Small intestine (tissue), 7 donors: Measurements from ENCODE around the gene AFAP1. TPM values are rescaled to one million over a fixed set of nuclear protein-coding genes. Genes with fewer than 3 reads are reported as not detected.
A peak's percentile ranks its signal among the peaks of the same experiment; 100 is the strongest.

Source experiments
- DNase-seq, 2 donors: peaks; one replicate each; pipeline versions ENCODE4 v3.0.0 to v3.0.0-alpha.2; 2013
- FAIRE-seq: peaks from 2 replicates; lab custom pipeline; 2012; peaks lifted over from hg19 to GRCh38; lab: Jason Lieb, UNC
- H3K27ac ChIP-seq, 3 donors: one replicate each; pipeline ENCODE4 v1.5.1; 2013; ENCODE audit warnings: low read length in 2 of 3, mild to moderate bottlenecking in 2 of 3, control low read depth in 1 of 3, inconsistent platforms in 1 of 3, low read depth in 1 of 3, moderate library complexity in 1 of 3
- H3K27me3 ChIP-seq, 3 donors: one replicate each; pipeline ENCODE4 v1.6.1; 2013; ENCODE audit warnings: low read length in 3 of 3, inconsistent platforms in 1 of 3; ENCODE audit not compliant: control insufficient read depth in 3 of 3, insufficient read depth in 3 of 3
- H3K36me3 ChIP-seq, 3 donors: one replicate each; pipeline ENCODE4 v1.6.1; 2013; ENCODE audit warnings: low read length in 3 of 3, inconsistent platforms in 1 of 3, low read depth in 1 of 3, mild to moderate bottlenecking in 1 of 3, moderate library complexity in 1 of 3; ENCODE audit not compliant: control insufficient read depth in 3 of 3, insufficient read depth in 2 of 3
- H3K4me1 ChIP-seq, 3 donors: one replicate each; pipeline ENCODE4 v1.6.1; 2013; ENCODE audit warnings: low read length in 2 of 3, inconsistent platforms in 1 of 3, low read depth in 1 of 3, mild to moderate bottlenecking in 1 of 3, moderate library complexity in 1 of 3; ENCODE audit not compliant: control insufficient read depth in 3 of 3, insufficient read depth in 2 of 3
- H3K4me3 ChIP-seq, 3 donors: one replicate each; pipeline ENCODE4 v1.5.1; 2013; ENCODE audit warnings: low read length in 3 of 3, control low read depth in 1 of 3, inconsistent platforms in 1 of 3, low read depth in 1 of 3, mild to moderate bottlenecking in 1 of 3, moderate library complexity in 1 of 3
- H3K9me3 ChIP-seq, 2 donors: one replicate each; pipeline ENCODE4 v1.6.1; 2013; ENCODE audit warnings: low read depth in 1 of 2, low read length in 1 of 2; ENCODE audit not compliant: control insufficient read depth in 2 of 2, insufficient read depth in 1 of 2
- WGBS, 3 donors: extraction: QIAGEN DNeasy Blood & Tissue Kit; methylation state at CpG; one replicate each; pipeline ENCODE4 v1.1.7; 2013; 5-methylcytosine and 5-hydroxymethylcytosine counted together
- polyA plus RNA-seq, 4 donors: library from polyadenylated mRNA; stranded (reverse) in 3 of 4; unstranded in 1 of 4; fragments of 200-250 nt in 3 of 4; fragments of 120-200 nt in 1 of 4; gene quantifications; one replicate each; pipeline versions ENCODE4 v1.2.1 to v1.2.3, GENCODE V29; 2013
- donor health status: healthy with polysubstance abuse.
- donor health status: control.
- donor health status: control.
- donor health status: Bipolar disorder and iron deficiency.
- donor health status: healthy.

Gene AFAP1
- polyA plus RNA-seq, 4 donors, result 2.2 to 14.0 (median 6.7) TPM

DNA sequence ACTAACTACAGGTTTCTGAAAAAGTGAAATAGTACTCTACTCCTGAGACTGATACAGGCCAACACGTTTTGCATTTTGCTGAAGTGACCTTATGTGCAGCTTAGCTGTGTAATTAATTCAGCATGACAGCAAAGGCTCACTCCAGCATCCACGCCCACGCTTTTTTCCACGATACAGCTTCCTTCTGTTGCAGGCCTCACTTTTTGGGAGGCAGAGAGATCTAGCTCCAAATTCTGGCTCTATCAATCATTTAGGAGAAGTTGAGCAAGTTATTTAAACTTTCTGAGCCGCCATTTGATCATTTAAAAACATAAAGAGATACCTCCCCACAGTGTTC lies 160.3 kb downstream of the AFAP1 start:
- no peak for FAIRE-seq
- DNase-seq, result no peak
- Histone ChIP-seq H3K4me1 (peaks cover 0 to 4% (median 0%) of the 10 kb centered on the region in 3 donors), H3K4me3 (no peak overlapping the region), H3K9me3 (no peaks in the 10 kb centered on the region), H3K36me3 (peaks cover 4 to 60% (median 11%) of the 10 kb centered on the region in 3 donors), H3K27me3 (no peaks in the 10 kb centered on the region), H3K27ac (peak overlapping the region in 2 of 3 donors; percentile 36 to 64)
- 44 to 82% (median 72%) methylated on average over 5 of the region's 5 CpGs for WGBS, 3 donors

DNA sequence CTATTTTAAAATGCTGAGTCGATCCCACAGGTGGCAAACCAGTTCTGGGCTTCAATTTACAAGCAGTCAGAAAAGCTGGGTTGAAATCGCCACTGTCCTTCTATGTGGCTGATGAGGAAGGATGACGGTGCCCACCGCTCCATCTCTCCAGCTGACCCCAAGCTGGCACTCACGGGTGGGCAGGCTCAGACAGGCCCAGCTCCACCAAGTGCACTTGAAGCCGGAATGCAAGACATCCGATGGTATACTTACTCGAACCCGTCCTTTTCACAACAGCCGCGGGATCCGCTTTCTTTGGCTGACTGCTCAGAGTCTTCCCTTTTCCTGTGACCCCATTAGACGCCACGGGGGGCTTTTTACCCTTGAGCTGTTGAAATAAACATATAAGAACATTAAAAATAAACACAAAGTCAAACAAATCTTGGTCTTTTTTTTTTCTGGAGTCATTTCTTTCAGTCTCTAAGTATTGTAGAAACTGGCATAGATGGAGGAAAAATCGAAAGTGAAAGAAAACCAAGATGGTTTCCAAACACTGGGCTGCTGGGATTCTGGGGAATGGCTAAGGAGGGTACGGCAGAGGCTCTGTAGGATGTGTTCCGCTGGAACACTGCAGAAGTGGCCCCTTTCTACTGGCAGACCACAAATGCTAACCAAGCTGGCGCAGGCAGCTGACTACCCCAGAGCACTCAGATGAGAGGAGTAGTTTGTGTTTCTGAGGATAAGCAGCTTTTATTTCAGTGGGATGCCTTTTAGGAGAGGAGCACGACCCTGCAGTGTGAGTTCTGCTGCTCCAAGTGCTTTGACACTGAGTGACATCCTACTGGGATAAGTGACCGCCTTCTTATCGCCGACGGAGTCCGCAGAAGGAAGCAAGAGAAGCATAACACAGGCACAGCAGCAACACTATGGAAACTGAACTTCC lies 160.9 kb downstream of the AFAP1 start:
- 64 to 88% (median 83%) methylated on average over 24 of the region's 24 CpGs for WGBS, 3 donors
- Histone ChIP-seq H3K27me3 (no peaks in the 10 kb centered on the region), H3K27ac (peak overlapping the region in 2 of 3 donors; percentile 36 to 82), H3K36me3 (peaks cover 6 to 60% (median 11%) of the 10 kb centered on the region in 3 donors), H3K4me3 (no peak overlapping the region), H3K4me1 (peaks cover 0 to 4% (median 4%) of the 10 kb centered on the region in 3 donors), H3K9me3 (no peaks in the 10 kb centered on the region)
- no peak for FAIRE-seq
- DNase-seq, result no peak

DNA sequence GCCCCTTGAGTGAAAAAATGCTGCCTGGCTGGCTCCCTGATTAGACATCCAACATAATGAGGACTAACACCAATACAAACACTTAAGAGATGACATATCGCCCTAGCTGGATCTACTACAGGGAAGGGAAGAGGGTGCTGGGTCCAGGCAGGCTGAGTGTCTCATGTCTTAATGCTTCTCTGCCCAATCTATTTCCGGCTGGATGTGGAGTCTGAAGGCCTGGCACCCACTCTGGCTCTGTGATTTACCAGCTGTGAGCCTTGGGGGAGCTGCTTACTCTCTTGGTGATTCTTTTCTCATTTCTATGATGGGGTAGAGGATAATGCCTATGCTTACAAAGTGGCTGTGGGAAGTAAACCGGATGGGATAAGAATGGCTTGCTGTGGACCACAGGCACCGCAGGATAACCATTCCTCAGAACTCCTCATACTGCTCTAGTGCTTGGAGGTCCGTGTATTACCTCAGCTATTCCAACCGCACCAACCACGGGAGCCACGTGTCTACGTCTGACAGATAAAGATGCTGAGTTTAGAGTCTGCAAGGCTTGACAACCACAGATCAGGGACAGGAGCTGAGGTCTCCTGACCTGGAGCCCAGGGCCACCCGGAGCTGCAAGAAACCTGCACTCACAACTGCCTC lies 161.7 kb downstream of the AFAP1 start:
- Histone ChIP-seq H3K4me3 (no peak overlapping the region), H3K27me3 (no peaks in the 10 kb centered on the region), H3K9me3 (no peaks in the 10 kb centered on the region), H3K4me1 (peaks cover 0 to 11% (median 10%) of the 10 kb centered on the region in 3 donors), H3K36me3 (peaks cover 6 to 65% (median 11%) of the 10 kb centered on the region in 3 donors), H3K27ac (peak overlapping the region in 2 of 3 donors; percentile 36 to 82)
- DNase-seq (no peak), FAIRE-seq (no peak)
- WGBS, 3 donors, result 88 to 92% (median 90%) methylated on average over 10 of the region's 10 CpGs

DNA sequence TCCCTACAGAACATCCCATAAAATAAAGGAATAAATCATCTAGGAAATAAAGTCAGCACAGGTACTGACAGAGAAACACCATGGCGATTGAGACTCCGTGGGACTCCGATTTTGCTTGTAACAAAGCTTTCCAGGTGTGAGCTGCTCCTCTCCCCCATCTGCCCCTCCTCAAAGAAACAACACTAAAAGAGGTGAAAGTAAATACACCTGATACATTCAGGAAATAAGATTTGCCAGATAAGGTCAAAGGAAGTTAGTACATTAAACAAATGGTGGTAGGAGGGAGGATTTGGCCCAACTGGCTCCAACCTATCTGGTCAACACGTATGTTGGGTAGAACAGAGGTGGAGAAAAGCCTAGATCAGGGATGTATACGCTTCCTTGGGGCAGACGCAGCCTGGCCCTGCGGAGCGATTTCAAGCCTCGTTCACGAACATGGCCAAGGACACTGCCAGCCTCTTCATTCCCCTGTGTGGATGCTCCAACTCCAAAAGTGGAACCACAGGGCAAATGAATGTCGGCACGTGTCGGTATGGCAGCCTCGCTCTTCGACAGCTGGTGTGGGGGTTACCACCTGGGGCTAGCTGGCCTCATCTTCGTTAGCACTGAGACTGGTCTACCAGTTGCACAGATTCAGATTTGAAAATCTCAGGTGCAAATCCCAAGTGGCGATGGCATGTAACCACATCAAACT lies 162.5 kb downstream of the AFAP1 start:
- Histone ChIP-seq H3K4me1 (peaks cover 0 to 19% (median 12%) of the 10 kb centered on the region in 3 donors), H3K27ac (no peak overlapping the region), H3K27me3 (no peaks in the 10 kb centered on the region), H3K9me3 (no peaks in the 10 kb centered on the region), H3K36me3 (peaks cover 6 to 71% (median 11%) of the 10 kb centered on the region in 3 donors), H3K4me3 (no peak overlapping the region)
- DNase-seq, result no peak
- WGBS, 3 donors, result 93 to 94% (median 94%) methylated on average over 17 of the region's 17 CpGs
- no peak for FAIRE-seq

DNA sequence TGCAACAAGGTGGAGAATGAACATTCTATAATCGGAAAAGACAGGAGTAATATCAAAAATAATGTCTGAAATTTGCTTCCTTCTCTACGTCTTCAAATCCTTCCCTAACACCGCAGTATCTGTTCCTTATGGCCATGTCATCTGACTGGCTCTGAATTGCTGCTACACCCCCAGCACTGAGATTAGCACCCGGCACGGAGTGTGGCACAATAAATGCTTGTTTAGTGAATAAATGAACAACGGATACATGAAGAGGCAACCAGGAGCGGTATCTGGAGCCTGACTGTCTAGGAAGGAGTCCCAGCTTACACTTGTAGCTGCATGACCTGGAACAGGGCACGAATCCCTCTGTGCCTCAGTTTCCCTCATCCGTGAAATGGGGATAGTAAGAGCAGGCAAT lies 164.3 kb downstream of the AFAP1 start:
- 82 to 88% (median 85%) methylated on average over 9 of the region's 9 CpGs for WGBS, 3 donors
- peaks cover 2 to 77% (median 11%) of the 10 kb centered on the region in 3 donors for H3K36me3 ChIP-seq
- H3K4me1 ChIP-seq, result peaks cover 0 to 34% (median 8%) of the 10 kb centered on the region in 3 donors
- H3K4me3 ChIP-seq, result no peak overlapping the region
- no peaks in the 10 kb centered on the region for H3K27me3 ChIP-seq
- H3K27ac ChIP-seq, result no peak overlapping the region
- DNase-seq, result no peak
- no peak for FAIRE-seq
- H3K9me3 ChIP-seq, result no peaks in the 10 kb centered on the region

DNA sequence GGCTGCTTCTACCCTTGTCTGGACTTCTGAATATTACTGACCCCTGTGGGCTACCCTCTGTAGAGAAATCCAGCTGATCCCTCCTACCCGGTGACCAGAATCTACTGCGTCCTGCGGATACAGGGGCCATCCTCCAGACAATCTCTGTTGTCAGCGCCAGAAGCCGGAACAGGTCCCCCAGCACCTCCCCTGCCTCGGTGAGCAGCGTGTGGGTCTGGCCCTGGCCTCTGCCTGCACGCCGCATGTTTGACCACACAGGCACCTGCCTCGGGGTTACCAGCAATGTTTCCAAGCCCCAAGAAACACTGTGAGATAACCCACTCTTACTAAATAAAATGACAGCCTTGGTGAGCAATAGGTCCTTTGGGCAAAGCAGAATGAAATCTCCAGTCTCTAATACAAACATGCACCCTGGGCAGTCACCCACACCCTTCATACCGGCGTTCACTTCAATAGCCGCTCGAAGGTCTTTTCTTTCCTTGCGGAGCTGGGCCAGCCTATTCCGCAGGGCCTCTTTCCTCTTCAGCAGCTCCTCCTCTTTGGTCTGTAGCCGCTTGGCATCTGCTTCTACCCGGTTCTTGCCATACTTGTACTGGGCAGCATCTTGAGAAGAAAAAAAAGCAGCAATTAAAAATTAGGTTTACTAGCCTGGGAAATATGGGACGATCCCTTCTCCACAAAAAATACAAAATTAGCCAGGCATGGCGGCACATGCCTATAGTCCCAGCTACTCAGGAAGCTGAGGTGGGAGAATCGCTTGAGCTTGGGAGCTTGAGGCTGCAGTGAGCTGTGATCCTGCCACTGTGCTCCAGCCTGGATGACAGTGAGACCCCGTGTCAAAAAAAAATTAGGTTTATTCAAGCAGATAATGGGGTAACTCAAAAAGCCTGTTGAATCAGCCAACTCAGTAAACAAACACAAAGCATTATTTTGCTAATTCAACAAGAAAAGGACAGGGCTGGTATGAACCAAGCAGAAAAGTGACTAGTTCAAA lies 165.1 kb downstream of the AFAP1 start:
- H3K36me3 ChIP-seq, result peaks cover 2 to 83% (median 11%) of the 10 kb centered on the region in 3 donors
- no peaks in the 10 kb centered on the region for H3K27me3 ChIP-seq
- H3K4me3 ChIP-seq, result no peak overlapping the region
- WGBS, 3 donors, result 78 to 90% (median 87%) methylated on average over 22 of the region's 22 CpGs
- H3K27ac ChIP-seq, result peak overlapping the region in 2 of 3 donors; percentile 53 to 70
- no peak for FAIRE-seq
- DNase-seq, result no peak
- H3K9me3 ChIP-seq, result no peaks in the 10 kb centered on the region
- peaks cover 0 to 34% (median 8%) of the 10 kb centered on the region in 3 donors for H3K4me1 ChIP-seq

DNA sequence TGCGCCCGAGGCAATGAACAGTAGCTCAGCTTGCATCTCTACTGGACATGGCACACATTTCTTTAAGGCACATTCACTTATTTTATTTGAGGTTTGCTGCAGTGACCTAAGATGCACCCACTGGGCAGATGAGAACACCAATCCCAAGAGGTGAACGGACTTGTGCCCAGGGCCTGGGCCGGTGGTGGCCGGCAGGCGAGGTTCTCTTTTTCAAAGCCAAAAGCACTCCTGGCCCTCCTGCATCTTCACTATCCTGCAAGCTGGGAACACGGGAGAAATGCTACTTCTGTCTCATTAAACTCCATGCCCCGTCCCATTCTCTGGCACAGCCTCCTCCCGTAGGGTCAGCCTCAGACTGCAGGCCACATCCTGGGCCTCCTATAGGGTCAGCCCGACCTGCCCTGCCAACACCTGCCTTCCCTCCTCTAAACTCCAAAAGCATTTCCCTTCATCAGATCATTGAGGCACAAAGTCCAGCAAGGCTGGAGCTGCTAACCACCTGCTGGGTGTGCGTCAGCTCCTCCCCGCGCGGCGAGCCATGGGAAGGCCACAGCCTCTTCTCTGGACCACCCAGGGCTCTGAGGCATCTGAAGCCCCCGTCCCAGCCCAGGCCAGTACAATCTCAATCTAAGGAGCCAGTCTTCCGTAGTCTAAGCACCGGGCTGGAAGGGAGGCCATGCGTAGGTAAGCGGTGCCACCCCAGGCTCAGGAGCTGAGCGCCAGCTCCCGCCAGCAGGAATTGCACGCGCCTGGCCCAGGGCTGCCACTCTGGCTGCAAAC lies 166.1 kb downstream of the AFAP1 start:
- WGBS, 3 donors, result 29 to 71% (median 48%) methylated on average over 24 of the region's 24 CpGs
- Histone ChIP-seq H3K4me3 (no peak overlapping the region), H3K27me3 (no peaks in the 10 kb centered on the region), H3K36me3 (peaks cover 2 to 86% (median 11%) of the 10 kb centered on the region in 3 donors), H3K4me1 (peaks cover 0 to 34% (median 8%) of the 10 kb centered on the region in 3 donors), H3K9me3 (no peaks in the 10 kb centered on the region), H3K27ac (peak overlapping the region; percentile 56 to 76 (median 70))
- DNase-seq (peak; percentile 66 to 86), FAIRE-seq (no peak)
